Measurements from ENCODE around the gene PTDSS2. TPM values are rescaled to one million over a fixed set of nuclear protein-coding genes. Genes with fewer than 3 reads are reported as not detected.

Gene PTDSS2
- total RNA-seq, 4 donors from 2014 or later = 23.9 to 58.3 (median 30.2) TPM

DNA sequence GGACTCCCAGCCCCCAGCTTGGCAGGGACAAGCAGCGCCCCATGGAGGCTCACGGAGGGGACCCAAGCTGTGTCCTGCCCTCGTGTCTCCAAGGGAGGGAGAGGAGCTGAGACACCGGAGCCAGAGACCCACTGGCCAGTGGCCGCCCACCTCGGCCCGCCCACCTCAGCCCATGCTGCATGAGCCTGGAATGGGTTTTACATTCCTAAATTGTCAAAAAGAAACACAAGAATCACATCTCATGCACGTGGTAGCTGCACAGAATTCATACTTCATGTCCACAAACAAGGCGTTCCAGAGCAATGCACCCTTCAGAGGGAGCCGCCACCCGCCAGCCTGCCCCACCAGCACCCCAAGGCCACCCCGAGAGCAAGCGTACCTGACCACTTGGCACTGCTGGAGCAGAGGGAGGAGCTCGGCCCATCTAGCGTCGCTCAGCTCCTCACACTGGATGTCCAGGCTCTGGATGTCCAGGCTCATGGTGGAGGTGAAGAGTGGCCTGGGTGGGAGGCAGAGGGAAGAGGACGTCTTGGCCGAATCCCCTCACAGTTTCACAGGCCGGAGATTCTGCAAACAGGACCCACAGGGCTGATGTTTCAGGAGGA, 51.7 kb downstream of the PTDSS2 start:
- DNase-seq (ENCODE audit: extremely low spot score) = no peak
- H3K27me3 ChIP-seq = no peaks in the 10 kb centered on the region
- no peak overlapping the region for H3K4me3 ChIP-seq
- WGBS = 80% methylated on average over 10 of the region's 19 CpGs
- peaks cover 48 to 57% (median 54%) of the 10 kb centered on the region in 4 donors for H3K36me3 ChIP-seq
- TF ChIP-seq POLR2A (IDR thresholded peaks at IDR 0.05; ENCODE audit: low read depth) = no peak
- no peak for TF ChIP-seq POLR2AphosphoS5 (IDR thresholded peaks at IDR 0.05)
- TF ChIP-seq EP300 (IDR thresholded peaks at IDR 0.05) = no peak
- TF ChIP-seq, protein P1, sequence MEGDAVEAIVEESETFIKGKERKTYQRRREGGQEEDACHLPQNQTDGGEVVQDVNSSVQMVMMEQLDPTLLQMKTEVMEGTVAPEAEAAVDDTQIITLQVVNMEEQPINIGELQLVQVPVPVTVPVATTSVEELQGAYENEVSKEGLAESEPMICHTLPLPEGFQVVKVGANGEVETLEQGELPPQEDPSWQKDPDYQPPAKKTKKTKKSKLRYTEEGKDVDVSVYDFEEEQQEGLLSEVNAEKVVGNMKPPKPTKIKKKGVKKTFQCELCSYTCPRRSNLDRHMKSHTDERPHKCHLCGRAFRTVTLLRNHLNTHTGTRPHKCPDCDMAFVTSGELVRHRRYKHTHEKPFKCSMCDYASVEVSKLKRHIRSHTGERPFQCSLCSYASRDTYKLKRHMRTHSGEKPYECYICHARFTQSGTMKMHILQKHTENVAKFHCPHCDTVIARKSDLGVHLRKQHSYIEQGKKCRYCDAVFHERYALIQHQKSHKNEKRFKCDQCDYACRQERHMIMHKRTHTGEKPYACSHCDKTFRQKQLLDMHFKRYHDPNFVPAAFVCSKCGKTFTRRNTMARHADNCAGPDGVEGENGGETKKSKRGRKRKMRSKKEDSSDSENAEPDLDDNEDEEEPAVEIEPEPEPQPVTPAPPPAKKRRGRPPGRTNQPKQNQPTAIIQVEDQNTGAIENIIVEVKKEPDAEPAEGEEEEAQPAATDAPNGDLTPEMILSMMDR (IDR thresholded peaks at IDR 0.05) = no peak
- no peaks in the 10 kb centered on the region for H3K9me3 ChIP-seq
- H3K27ac ChIP-seq (replicated peaks in 1 of 4) = peak overlapping the region in 2 of 4 donors; percentile 77 to 100
- peaks cover 45 to 57% (median 47%) of the 10 kb centered on the region in 4 donors for H3K4me1 ChIP-seq
- intact Hi-C loops (cut with DNase I) = loop anchor here (5.0 kb wide), 1 partner anchor 49 kb away; the partner anchor contains the start of gene PTDSS2

DNA sequence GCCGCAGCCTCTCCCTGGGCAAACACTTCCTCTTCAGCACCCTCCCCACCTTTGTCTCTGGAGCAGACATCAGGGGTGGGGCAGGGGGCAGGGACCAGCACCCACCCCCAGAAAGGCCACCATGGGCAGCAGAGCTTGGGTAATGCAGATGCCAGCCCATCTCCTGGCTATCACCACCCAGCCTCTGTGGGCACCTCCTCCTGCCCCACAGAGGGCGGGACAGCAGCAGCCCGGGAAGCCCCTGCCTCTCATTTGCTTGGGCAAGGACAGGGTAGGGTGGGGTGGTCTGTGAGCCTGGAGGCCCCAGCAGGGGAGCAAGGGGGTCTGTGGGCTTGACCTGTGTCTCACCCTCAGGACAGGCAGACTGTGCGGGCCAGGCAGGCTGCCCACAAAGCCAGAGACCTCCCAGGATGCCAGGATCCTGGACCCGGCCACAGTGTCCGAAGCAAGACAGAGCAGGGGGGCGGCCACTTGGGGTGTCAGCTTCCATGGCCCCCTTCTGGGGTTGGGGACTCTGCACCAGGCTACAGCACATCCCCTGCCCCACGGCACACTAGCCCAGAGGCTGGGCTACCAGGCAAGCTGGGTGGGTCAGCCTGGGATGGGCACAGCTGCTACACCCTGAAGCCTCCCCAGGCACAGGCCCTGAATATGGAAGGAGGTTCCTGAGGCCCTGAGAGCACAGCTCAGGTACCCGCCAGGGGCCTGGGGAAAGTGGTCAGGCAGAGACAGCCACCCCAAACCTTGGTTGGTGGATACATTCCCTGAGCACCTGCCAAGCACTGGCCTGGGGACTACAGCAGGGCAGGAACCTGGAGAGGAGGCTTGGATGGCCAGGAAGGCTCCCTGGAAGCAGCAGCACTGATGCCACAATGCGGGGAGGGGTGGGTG, 52.5 kb downstream of the PTDSS2 start:
- intact Hi-C loops (cut with DNase I) = loop anchor here (5.0 kb wide), 1 partner anchor 50 kb away; the partner anchor contains the start of gene PTDSS2
- H3K4me1 ChIP-seq = peaks cover 47 to 58% (median 49%) of the 10 kb centered on the region in 4 donors
- peaks cover 40 to 49% (median 47%) of the 10 kb centered on the region in 4 donors for H3K36me3 ChIP-seq
- H3K4me3 ChIP-seq = peak overlapping the region in 2 of 4 donors; percentile 64 to 93
- peak overlapping the region; percentile 77 to 100 (median 78) for H3K27ac ChIP-seq (replicated peaks in 1 of 4)
- no peaks in the 10 kb centered on the region for H3K27me3 ChIP-seq
- 57% methylated on average over 3 of the region's 10 CpGs for WGBS
- TF ChIP-seq, protein P1 (IDR thresholded peaks at IDR 0.05) = no peak
- TF ChIP-seq POLR2AphosphoS5 (IDR thresholded peaks at IDR 0.05) (no peak), EP300 (IDR thresholded peaks at IDR 0.05) (no peak), POLR2A (IDR thresholded peaks at IDR 0.05; ENCODE audit: low read depth) (no peak)
- DNase-seq (ENCODE audit: extremely low spot score) = no peak
- H3K9me3 ChIP-seq = no peaks in the 10 kb centered on the region

DNA sequence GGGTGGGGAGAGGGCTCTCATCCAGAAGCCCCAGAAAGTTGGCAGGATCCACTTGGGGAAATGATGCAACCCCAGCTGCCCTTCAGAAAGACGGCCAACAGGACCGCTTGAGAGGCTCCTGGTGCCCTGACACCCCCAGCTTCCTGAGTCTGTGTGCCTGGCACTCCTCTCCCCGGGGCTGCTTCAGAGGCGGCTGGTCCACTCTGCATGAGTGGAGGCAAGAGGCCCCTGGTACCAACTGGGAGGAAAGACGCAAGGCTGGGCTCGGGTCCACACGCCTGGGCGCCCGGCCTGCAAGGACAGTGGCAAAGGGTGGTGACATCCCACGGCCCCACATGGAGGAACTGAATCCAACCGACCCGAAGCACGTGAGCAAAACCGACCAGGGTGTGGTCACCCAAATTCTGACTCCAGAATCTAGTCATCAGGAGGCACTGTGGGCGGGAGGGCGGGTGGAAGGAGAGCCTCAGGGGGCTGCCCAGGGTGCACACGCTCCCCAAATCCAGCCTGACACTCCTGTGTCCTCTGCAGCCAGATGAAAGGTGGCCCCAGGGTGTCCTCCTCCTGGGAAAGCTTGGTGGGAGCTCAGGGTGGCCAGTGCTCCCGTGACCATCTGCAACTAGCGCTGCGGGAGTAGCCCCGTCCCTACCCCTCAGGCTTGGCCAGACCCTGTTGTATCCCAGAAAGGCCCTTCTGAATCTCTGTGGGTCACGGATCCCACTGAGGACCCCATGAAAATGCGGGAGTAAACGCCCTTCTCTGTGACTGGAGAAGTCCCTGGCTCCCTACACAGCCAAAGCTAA, 53.3 kb downstream of the PTDSS2 start:
- 38% methylated on average over 5 of the region's 24 CpGs for WGBS
- Histone ChIP-seq H3K4me3 (peak overlapping the region; percentile 64 to 93 (median 66)), H3K27me3 (no peaks in the 10 kb centered on the region), H3K9me3 (no peaks in the 10 kb centered on the region), H3K27ac (replicated peaks in 1 of 4) (peak overlapping the region; percentile 77 to 100 (median 78)), H3K4me1 (peaks cover 56 to 59% (median 58%) of the 10 kb centered on the region in 4 donors), H3K36me3 (peaks cover 32 to 44% (median 40%) of the 10 kb centered on the region in 4 donors)
- intact Hi-C loops (cut with DNase I) = loop anchor here (5.0 kb wide), 1 partner anchor 51 kb away; the partner anchor contains the start of gene PTDSS2
- TF ChIP-seq POLR2A (IDR thresholded peaks at IDR 0.05; ENCODE audit: low read depth) = no peak
- TF ChIP-seq POLR2AphosphoS5 (IDR thresholded peaks at IDR 0.05) = peak in 1 of 2 donors; percentile 32
- TF ChIP-seq EP300 (IDR thresholded peaks at IDR 0.05) = no peak
- TF ChIP-seq, protein P1 (IDR thresholded peaks at IDR 0.05) = no peak
- DNase-seq (ENCODE audit: extremely low spot score) = no peak
